Measurements from ENCODE around the gene ADIPOR2. TPM values are rescaled to one million over a fixed set of nuclear protein-coding genes. Genes with fewer than 3 reads are reported as not detected.

ADIPOR2 gene
- total RNA-seq, 1 experiment from 2014 or later, result 84.0 TPM

DNA sequence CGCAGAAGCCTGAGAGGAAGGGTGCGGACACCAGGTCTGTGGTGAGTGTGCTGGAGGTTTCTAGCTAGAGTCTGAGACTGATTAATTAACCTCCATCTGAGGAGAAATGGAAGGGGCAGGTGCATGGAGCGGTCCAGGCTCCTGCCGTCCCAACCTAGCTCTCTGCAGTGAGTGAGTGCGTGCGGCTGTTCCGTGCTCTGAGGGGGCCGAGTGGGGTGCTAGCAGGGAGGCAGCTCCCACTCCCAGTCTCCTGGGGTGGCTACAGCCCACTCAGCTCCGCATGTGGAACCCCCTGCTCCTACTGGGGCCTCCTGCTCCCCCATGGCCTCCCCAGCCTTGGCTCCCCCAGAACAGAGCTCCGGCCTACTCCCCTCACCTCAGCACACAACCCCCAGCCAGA is 132.4 kb downstream of the ADIPOR2 start:
- Histone ChIP-seq H3K36me3 (ENCODE audit: insufficient read depth, low read length, poor library complexity, severe bottlenecking) (no peaks in the 10 kb centered on the region), H3K27ac (ENCODE audit: low read depth, low read length, poor library complexity, severe bottlenecking) (no peak overlapping the region), H3K4me3 (ENCODE audit: low read depth, low read length, poor library complexity, severe bottlenecking) (no peak overlapping the region), H3K9me3 (ENCODE audit: low read depth, low read length, poor library complexity, severe bottlenecking) (no peaks in the 10 kb centered on the region), H3K4me1 (ENCODE audit: insufficient read depth, low read length, poor library complexity, severe bottlenecking) (no peaks in the 10 kb centered on the region), H3K27me3 (replicated peaks; ENCODE audit: insufficient read depth, low read depth, low read length, poor library complexity) (peaks cover 18% of the 10 kb centered on the region)
- ChIA-PET CTCF (no interaction called here), POLR2A (ENCODE audit: low non-redundant PET) (no interaction called here)
- no peak for TF ChIP-seq EZH2 (IDR thresholded peaks at IDR 0.05; ENCODE audit: borderline replicate concordance, low read depth, low read length, poor library complexity, severe bottlenecking)
- intact Hi-C loops (cut with micrococcal nuclease; ENCODE audit: unreplicated experiment), result no loop called here
- BruUV-seq (replicated peaks), result no TSS peak
- no peak for DNase-seq (ENCODE audit: low spot score)

DNA sequence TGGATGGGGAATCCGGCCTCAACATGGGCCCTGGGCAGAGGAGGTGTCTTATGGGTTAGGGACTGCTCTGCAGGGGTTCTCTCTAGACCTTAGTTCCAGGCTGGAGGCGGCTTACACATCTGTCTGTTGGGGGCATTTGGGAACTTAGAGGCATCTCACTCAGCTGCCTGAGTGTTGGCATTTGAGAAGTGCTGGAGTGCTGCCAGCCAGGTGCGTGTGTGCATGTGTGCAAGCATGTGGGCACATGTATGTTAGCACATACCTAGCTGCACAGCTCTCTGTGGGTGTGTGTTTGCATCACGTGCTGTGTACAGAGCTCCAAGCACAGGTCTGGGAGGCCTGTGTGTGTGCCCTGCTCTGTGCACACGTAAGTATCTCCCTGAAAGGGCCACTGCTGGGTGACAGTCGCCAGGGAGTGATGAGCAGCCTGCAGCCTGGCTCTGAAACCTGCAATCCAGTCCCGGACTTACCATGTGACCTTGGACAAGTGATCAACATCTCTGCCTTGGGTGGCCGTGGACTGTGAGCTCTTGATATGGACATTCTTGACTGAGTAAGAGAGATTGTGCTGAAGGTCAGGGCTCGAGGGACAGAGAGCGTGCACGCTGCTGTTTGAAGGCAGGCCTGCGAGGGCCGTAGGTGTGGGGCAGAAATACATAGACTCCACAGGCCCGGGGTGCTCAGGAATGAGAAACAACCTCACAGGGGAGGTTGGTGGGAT is 134.7 kb downstream of the ADIPOR2 start:
- CTCF ChIA-PET, result no interaction called here
- H3K4me3 ChIP-seq (ENCODE audit: low read depth, low read length, poor library complexity, severe bottlenecking), result no peak overlapping the region
- intact Hi-C loops (cut with micrococcal nuclease; ENCODE audit: unreplicated experiment), result no loop called here
- no peak for TF ChIP-seq EZH2 (IDR thresholded peaks at IDR 0.05; ENCODE audit: borderline replicate concordance, low read depth, low read length, poor library complexity, severe bottlenecking)
- TF ChIP-seq, protein P1, sequence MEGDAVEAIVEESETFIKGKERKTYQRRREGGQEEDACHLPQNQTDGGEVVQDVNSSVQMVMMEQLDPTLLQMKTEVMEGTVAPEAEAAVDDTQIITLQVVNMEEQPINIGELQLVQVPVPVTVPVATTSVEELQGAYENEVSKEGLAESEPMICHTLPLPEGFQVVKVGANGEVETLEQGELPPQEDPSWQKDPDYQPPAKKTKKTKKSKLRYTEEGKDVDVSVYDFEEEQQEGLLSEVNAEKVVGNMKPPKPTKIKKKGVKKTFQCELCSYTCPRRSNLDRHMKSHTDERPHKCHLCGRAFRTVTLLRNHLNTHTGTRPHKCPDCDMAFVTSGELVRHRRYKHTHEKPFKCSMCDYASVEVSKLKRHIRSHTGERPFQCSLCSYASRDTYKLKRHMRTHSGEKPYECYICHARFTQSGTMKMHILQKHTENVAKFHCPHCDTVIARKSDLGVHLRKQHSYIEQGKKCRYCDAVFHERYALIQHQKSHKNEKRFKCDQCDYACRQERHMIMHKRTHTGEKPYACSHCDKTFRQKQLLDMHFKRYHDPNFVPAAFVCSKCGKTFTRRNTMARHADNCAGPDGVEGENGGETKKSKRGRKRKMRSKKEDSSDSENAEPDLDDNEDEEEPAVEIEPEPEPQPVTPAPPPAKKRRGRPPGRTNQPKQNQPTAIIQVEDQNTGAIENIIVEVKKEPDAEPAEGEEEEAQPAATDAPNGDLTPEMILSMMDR (conservative IDR thresholded peaks at IDR 0.05; ENCODE audit: low read depth, low read length), result no peak
- H3K27me3 ChIP-seq (replicated peaks; ENCODE audit: insufficient read depth, low read depth, low read length, poor library complexity), result peaks cover 5% of the 10 kb centered on the region
- H3K36me3 ChIP-seq (ENCODE audit: insufficient read depth, low read length, poor library complexity, severe bottlenecking), result no peaks in the 10 kb centered on the region
- no peaks in the 10 kb centered on the region for H3K4me1 ChIP-seq (ENCODE audit: insufficient read depth, low read length, poor library complexity, severe bottlenecking)
- POLR2A ChIA-PET (ENCODE audit: low non-redundant PET), result no interaction called here
- no TSS peak for BruUV-seq (replicated peaks)
- no peak for DNase-seq (ENCODE audit: low spot score)
- no peak overlapping the region for H3K27ac ChIP-seq (ENCODE audit: low read depth, low read length, poor library complexity, severe bottlenecking)
- H3K9me3 ChIP-seq (ENCODE audit: low read depth, low read length, poor library complexity, severe bottlenecking), result no peaks in the 10 kb centered on the region

DNA sequence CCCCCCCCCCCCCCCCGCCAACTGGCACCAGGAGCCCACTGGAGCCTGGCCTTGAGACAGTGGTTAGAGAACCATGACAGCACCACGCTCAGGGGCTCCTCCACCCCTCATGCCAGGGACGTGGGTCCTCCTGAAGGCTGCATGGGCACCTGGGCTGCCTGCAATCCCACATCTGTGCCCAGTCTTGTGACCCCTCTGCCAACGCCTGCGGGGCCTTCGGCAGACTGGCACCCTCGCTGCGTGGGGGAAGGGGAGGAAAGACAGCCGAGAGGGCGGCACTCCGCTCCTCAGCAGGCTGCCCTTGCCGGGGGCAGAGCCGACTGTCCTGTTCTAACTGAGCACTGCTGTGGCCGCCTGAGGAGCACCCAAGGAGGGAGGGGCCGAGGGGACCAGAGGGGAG is 135.5 kb downstream of the ADIPOR2 start:
- ChIA-PET CTCF (no interaction called here), POLR2A (ENCODE audit: low non-redundant PET) (no interaction called here)
- intact Hi-C loops (cut with micrococcal nuclease; ENCODE audit: unreplicated experiment), result no loop called here
- no TSS peak for BruUV-seq (replicated peaks)
- Histone ChIP-seq H3K36me3 (ENCODE audit: insufficient read depth, low read length, poor library complexity, severe bottlenecking) (no peaks in the 10 kb centered on the region), H3K4me3 (ENCODE audit: low read depth, low read length, poor library complexity, severe bottlenecking) (no peak overlapping the region), H3K9me3 (ENCODE audit: low read depth, low read length, poor library complexity, severe bottlenecking) (no peaks in the 10 kb centered on the region), H3K4me1 (ENCODE audit: insufficient read depth, low read length, poor library complexity, severe bottlenecking) (no peaks in the 10 kb centered on the region), H3K27ac (ENCODE audit: low read depth, low read length, poor library complexity, severe bottlenecking) (no peak overlapping the region), H3K27me3 (replicated peaks; ENCODE audit: insufficient read depth, low read depth, low read length, poor library complexity) (no peaks in the 10 kb centered on the region)
- DNase-seq (ENCODE audit: low spot score), result no peak
- no peak for TF ChIP-seq EZH2 (IDR thresholded peaks at IDR 0.05; ENCODE audit: borderline replicate concordance, low read depth, low read length, poor library complexity, severe bottlenecking)
- TF ChIP-seq, protein P1 (conservative IDR thresholded peaks at IDR 0.05; ENCODE audit: low read depth, low read length), result no peak

Data from A673 (cell line).